Measurements from ENCODE around the gene HDAC4. TPM values are rescaled to one million over a fixed set of nuclear protein-coding genes. Genes with fewer than 3 reads are reported as not detected.

HDAC4 gene
- total RNA-seq, 2 experiments from 2014 or later, result 32.0 to 35.6 TPM

DNA sequence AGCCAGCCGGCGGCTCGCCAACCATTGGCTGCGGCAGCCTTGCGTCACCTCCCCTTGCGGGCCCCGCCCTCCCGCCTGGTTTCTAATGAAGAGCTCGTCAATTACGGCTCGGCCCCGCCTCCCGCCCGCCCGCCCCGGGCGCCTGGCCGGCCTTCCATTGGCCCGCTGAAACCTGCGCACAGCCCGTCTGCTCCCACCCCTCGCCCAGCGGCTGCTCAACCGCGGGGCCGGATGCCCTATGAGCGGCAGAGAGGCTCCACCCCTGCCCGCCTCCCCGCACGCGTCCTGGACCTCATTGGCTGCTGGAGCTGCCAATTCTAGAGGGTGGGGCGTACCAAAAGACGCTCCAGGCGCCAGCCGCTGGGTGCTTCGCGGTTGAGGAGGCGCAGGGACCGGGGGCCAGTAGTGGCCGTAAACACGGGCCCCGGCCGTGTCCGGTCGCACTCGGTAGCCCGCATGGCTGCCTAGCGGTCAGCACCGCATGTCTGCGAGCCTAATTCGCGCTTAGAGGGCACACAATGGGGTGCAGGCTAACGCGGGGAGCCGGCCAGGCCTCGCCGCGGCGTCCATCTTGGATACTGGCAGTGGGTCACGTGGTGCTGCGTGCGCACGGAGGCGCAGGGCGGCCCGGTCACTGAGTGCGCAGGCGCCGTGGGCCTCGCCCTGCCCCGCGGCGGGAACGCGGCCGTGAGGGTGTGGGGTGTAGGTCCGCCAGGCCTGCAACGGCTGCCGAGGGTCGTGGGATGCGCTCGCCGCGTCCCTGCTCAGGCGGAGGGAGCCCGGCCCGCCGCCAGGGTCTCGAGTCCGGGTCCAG is 454 bp upstream of the HDAC4 start:
- no peaks in the 10 kb centered on the region for H3K9me3 Mint-ChIP-seq
- CTCF ChIA-PET, result interaction anchor here (0.8 to 1.0 kb wide), 2 partner anchors 20 to 134 kb away, joined by 4 to 5 read pairs; no protein-coding TSS in a partner anchor
- peaks cover 41% of the 10 kb centered on the region for H3K4me1 Mint-ChIP-seq (ENCODE audit: low read depth)

DNA sequence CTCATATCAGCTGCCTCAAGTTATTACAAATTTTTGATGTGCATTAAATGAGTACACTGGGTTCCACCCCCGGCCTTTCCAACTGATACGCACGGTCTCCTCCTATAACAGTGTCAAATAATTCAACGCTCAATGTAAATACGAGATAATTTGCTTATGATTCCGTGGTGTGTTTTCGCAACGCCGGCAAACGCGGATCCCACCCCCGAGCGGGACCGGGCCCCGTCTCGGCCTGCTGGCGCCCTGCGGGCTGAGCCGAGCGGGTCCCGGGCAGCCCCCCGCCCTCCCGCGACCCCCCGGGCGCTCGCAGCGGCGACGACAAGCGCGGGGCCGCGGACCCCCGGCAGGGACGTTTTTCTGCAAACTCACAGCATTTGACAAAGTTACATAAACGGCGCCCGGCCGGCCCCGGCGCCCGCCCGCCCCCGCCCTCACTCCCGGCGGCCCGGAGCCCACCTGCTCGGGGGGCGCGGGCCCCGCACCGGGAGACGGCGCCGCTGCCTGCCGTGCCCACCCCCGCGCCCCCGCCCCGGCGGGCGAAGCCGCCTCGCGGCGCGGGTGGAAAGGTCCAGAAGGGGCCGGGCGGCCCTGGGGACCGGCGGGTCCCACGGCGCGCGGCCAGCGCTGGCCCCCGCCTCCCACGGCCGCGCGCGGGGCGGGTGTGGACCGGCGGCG is 762 bp downstream of the HDAC4 start:
- H3K4me1 Mint-ChIP-seq (ENCODE audit: low read depth), result peaks cover 41% of the 10 kb centered on the region
- peak; percentile 65 for DNase-seq
- H3K9me3 Mint-ChIP-seq, result no peaks in the 10 kb centered on the region
- H3K36me3 Mint-ChIP-seq (ENCODE audit: low read depth), result peaks cover 11% of the 10 kb centered on the region
- H3K27ac Mint-ChIP-seq, result peak overlapping the region; percentile 75
- no peaks in the 10 kb centered on the region for H3K27me3 Mint-ChIP-seq (ENCODE audit: low read depth)
- intact Hi-C loops (cut with micrococcal nuclease), result loop anchor here (2.0 to 5.0 kb wide), 5 partner anchors 73 to 737 kb away; partner anchors contain the start of gene COPS9
- CTCF ChIA-PET, result no interaction called here
- peak overlapping the region; percentile 85 for H3K4me3 Mint-ChIP-seq

More for the DNA sequence above, 454 bp upstream of the HDAC4 start:
- peak overlapping the region; percentile 95 for H3K27ac Mint-ChIP-seq
- peak overlapping the region; percentile 87 for H3K4me3 Mint-ChIP-seq
- H3K27me3 Mint-ChIP-seq (ENCODE audit: low read depth), result no peaks in the 10 kb centered on the region
- DNase-seq, result peak; percentile 99
- intact Hi-C loops (cut with micrococcal nuclease), result loop anchor here (1.0 to 5.0 kb wide), 13 partner anchors 20 to 1165 kb away; partner anchors contain the start of genes COPS9 and NDUFA10
- peaks cover 11% of the 10 kb centered on the region for H3K36me3 Mint-ChIP-seq (ENCODE audit: low read depth)

DNA sequence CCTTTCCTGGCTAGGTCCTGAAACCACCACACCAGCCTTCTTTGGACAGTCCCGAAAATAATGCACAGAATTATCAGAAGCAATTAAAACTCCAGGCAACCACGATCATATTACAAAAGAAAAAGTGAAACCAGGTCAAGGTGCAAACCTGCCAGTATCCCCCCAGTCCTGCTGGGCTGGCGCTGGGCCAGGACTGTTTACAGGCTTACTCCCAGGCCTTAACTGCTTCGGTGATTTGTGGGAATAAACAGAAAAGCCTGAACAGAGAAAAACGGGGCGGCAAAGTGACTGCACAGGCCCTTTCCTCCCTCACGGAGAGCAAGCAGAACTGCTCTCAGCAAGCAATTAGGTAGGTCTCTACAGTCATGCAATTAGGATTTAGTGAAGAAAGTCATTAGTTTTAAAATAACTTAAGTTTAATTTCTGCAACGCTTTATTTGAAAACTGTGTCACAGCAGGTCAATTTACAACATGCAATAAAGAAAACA is 1.3 kb downstream of the HDAC4 start:
- Mint-ChIP-seq H3K4me1 (ENCODE audit: low read depth) (peaks cover 45% of the 10 kb centered on the region), H3K27ac (peak overlapping the region; percentile 75), H3K27me3 (ENCODE audit: low read depth) (no peaks in the 10 kb centered on the region), H3K9me3 (no peaks in the 10 kb centered on the region), H3K4me3 (peak overlapping the region; percentile 85), H3K36me3 (ENCODE audit: low read depth) (peaks cover 13% of the 10 kb centered on the region)
- intact Hi-C loops (cut with micrococcal nuclease), result no loop called here
- CTCF ChIA-PET, result no interaction called here
- DNase-seq, result peak; percentile 38

DNA sequence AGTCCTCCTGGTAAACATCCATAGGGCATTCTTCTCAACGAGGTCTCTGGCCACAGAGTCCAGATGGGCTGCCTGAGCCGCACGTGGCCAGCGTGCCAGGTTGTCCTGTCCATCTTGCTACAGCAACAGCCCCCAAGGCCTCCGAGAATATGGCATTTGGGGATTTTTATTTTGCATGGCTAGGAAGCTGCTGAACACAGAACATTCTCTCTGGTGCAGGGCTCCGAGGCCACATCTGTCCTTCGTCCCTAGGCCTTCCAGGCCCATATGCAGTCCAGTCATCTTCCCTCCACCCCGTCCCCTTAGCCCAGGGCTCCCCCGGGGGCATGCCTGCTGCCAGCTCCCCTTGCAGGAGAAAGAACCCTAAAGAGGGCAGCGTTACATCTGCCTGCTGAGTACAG is 2.3 kb downstream of the HDAC4 start:
- DNase-seq, result peak; percentile 6
- intact Hi-C loops (cut with micrococcal nuclease), result no loop called here
- no peak overlapping the region for H3K27ac Mint-ChIP-seq
- H3K4me1 Mint-ChIP-seq (ENCODE audit: low read depth), result peaks cover 49% of the 10 kb centered on the region
- H3K27me3 Mint-ChIP-seq (ENCODE audit: low read depth), result no peaks in the 10 kb centered on the region
- H3K4me3 Mint-ChIP-seq, result peak overlapping the region; percentile 85
- CTCF ChIA-PET, result interaction anchor here (1.0 kb wide), 1 partner anchor 25 kb away, joined by 3 read pairs; no protein-coding TSS in a partner anchor
- H3K9me3 Mint-ChIP-seq, result no peaks in the 10 kb centered on the region
- H3K36me3 Mint-ChIP-seq (ENCODE audit: low read depth), result peaks cover 13% of the 10 kb centered on the region

DNA sequence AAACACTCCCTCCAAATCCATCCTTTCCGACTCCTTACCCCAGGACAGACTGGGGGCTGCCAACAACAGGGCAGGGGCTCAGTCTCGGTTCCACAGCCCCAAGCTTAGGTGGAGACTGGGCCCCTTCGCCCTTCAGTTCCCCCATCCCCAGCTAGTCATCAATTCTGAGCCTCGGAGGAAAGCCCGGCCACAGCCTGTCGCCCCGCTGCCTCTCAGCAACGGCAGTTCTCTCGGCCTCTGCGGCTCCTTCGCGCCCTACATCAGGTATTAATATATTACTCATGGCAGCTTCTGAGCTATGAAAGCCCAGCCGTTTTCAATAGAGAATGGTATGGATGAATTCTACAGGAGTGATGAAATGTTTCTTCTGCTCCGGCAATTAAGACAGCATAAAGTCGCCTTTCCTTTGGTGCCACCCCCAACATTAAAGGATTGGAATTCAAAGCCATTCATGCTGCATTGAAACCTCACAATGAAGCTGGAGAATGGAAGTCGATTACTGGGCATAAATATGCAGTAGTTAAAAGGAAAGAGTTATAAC is 2.8 kb downstream of the HDAC4 start:
- no peak overlapping the region for H3K4me3 Mint-ChIP-seq
- intact Hi-C loops (cut with micrococcal nuclease), result loop anchor here (1.0 kb wide), 1 partner anchor 131 kb away; no protein-coding TSS in a partner anchor
- H3K27ac Mint-ChIP-seq, result no peak overlapping the region
- H3K4me1 Mint-ChIP-seq (ENCODE audit: low read depth), result peaks cover 53% of the 10 kb centered on the region
- peaks cover 12% of the 10 kb centered on the region for H3K36me3 Mint-ChIP-seq (ENCODE audit: low read depth)
- H3K27me3 Mint-ChIP-seq (ENCODE audit: low read depth), result no peaks in the 10 kb centered on the region
- CTCF ChIA-PET, result interaction anchor here (1.0 kb wide), 1 partner anchor 25 kb away, joined by 3 read pairs; no protein-coding TSS in a partner anchor
- DNase-seq, result peak; percentile 4
- no peaks in the 10 kb centered on the region for H3K9me3 Mint-ChIP-seq

DNA sequence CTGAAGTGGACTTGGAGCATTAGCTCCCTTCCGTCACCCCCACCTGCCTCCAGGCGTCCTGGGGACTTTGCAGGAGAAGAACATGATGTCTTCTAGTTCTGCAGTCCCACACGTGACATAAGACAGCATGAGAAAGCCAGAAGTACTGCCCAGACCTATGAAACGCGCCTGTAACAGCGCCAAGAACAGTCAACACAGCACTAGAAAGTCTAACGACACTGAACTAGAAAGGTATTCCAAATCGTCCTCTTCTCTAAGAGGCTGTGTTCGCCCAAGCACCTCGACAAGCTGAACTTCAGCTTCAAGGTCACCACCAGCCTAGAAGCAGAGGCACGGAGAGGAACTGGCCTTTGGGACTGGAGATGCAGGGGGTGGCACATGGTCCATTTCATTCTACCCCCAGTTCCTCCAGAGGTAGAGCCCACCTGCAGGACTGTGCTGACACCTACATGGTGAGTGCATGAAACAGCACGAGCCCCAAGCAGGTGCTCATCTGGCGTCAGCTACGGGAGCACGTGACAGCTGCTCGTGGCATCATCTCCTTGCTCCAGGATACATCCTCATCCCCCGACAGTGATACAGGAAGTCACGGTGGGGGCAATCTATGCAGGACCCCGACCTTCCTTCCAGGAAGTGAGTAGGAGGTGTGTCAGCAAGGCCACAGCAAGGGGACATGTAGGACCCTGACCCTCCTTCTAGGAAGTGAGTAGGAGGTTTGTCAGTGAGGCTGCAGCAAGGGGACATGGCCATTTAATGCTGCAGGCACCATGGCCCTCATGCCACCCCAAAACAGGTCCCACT is 3.7 kb downstream of the HDAC4 start:
- H3K9me3 Mint-ChIP-seq, result no peaks in the 10 kb centered on the region
- DNase-seq, result peak; percentile 75
- H3K36me3 Mint-ChIP-seq (ENCODE audit: low read depth), result peaks cover 5% of the 10 kb centered on the region
- no peaks in the 10 kb centered on the region for H3K27me3 Mint-ChIP-seq (ENCODE audit: low read depth)
- peak overlapping the region; percentile 71 for H3K27ac Mint-ChIP-seq
- peaks cover 44% of the 10 kb centered on the region for H3K4me1 Mint-ChIP-seq (ENCODE audit: low read depth)
- CTCF ChIA-PET, result interaction anchor here (1.0 kb wide), 1 partner anchor 130 kb away, joined by 4 read pairs; no protein-coding TSS in a partner anchor
- H3K4me3 Mint-ChIP-seq, result no peak overlapping the region
- intact Hi-C loops (cut with micrococcal nuclease), result loop anchor here (1.0 kb wide), 1 partner anchor 130 kb away; no protein-coding TSS in a partner anchor

DNA sequence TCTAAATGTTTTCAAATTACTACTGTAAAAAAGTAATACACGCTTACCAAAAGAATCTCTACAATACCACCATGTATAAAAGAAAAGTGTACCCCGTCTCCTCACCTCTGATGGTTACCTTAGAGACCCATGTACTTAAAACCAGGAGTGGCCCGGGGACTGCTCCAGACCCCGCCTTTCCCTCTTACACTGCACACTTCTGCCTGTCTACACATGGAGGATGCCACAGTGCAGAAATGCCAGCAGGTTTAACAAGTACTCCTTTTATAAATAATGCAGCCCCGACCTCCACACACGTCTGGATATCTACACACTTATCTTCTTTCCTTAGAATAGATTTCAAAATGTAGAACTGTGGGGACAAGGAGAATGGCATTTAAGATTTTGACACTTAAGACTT is 5.3 kb downstream of the HDAC4 start:
- H3K36me3 Mint-ChIP-seq (ENCODE audit: low read depth), result peaks cover 2% of the 10 kb centered on the region
- H3K4me3 Mint-ChIP-seq, result no peak overlapping the region
- intact Hi-C loops (cut with micrococcal nuclease), result no loop called here
- CTCF ChIA-PET, result interaction anchor here (1.5 kb wide), 1 partner anchor 128 kb away, joined by 3 read pairs; no protein-coding TSS in a partner anchor
- no peaks in the 10 kb centered on the region for H3K9me3 Mint-ChIP-seq
- peaks cover 45% of the 10 kb centered on the region for H3K4me1 Mint-ChIP-seq (ENCODE audit: low read depth)
- no peak overlapping the region for H3K27ac Mint-ChIP-seq
- no peaks in the 10 kb centered on the region for H3K27me3 Mint-ChIP-seq (ENCODE audit: low read depth)
- DNase-seq, result peak; percentile 2

DNA sequence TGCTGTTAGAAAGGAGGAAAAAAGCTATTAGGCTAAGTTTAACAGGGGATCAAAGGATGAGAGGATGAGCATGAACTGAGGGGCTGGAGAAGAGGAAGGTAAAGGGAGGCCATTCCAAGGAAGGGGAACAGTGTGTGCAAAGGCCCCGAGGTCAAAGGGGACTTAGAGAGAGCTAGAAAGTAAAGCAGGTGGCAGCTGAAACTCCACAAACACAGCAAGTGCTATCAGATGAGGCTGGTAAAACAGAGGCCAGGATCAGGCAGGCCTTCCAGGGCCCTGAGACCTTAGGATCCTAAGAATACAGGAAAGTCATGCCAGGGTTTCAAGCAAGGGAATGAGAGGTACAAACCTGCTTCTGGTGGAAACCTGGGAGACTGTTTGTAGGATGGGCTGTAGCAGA is 5.8 kb downstream of the HDAC4 start:
- DNase-seq, result peak; percentile 0
- Mint-ChIP-seq H3K36me3 (ENCODE audit: low read depth) (peaks cover 5% of the 10 kb centered on the region), H3K4me3 (no peak overlapping the region), H3K27ac (no peak overlapping the region), H3K27me3 (ENCODE audit: low read depth) (no peaks in the 10 kb centered on the region), H3K4me1 (ENCODE audit: low read depth) (peaks cover 45% of the 10 kb centered on the region), H3K9me3 (no peaks in the 10 kb centered on the region)
- CTCF ChIA-PET, result interaction anchor here (1.5 kb wide), 1 partner anchor 127 kb away, joined by 3 read pairs; no protein-coding TSS in a partner anchor
- intact Hi-C loops (cut with micrococcal nuclease), result no loop called here

DNA sequence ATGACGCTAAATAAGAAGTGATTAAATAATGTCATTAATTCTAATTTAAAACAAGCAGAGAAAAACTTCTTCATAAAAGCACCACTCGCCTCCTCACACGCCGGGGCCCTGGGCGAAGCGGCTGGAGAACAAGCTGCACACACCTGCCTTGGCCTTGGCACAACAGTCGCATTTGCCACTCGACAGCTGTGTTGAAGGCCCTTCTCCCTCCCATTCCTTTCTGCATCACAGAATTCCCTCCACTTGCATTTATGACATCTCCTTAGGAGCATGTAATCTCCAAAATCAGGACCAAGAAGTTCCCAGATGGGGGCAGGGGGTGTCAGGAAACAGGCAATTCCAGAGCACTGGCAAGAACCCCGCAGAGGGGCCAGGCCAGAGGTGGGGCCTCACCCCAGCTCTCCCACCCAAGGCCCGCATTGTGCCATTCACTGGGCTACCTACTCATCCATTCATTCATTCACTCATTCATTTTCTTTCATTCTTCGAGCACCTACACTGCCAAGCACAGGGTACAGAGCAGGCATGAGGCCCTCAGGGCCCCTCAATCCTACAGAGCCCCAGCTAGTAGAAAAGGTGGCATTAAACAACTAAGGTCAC is 6.4 kb downstream of the HDAC4 start:
- H3K9me3 Mint-ChIP-seq, result no peaks in the 10 kb centered on the region
- intact Hi-C loops (cut with micrococcal nuclease), result no loop called here
- no peaks in the 10 kb centered on the region for H3K27me3 Mint-ChIP-seq (ENCODE audit: low read depth)
- no peak overlapping the region for H3K27ac Mint-ChIP-seq
- peak; percentile 2 for DNase-seq
- no peak overlapping the region for H3K4me3 Mint-ChIP-seq
- H3K36me3 Mint-ChIP-seq (ENCODE audit: low read depth), result peaks cover 8% of the 10 kb centered on the region
- CTCF ChIA-PET, result interaction anchor here (1.5 kb wide), 1 partner anchor 127 kb away, joined by 3 read pairs; no protein-coding TSS in a partner anchor
- peaks cover 43% of the 10 kb centered on the region for H3K4me1 Mint-ChIP-seq (ENCODE audit: low read depth)

DNA sequence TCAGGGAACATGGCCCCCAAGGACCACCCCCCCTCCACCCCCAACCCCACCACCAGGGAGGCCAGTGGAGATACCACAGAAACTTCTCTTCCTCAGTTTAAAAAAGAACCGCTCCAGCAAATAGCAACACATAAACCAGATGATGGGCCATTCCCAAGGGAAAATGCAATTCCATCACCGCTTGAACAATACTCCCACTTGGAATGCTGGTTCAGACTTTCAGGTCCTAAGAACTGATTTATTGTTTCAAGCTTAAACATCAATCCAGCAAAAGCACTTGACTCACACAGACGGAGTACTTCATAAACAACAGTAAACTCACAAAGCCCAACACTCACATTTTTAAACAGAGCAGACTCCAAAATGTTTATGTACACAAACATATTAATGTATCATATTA is 6.9 kb downstream of the HDAC4 start:
- H3K36me3 Mint-ChIP-seq (ENCODE audit: low read depth), result peaks cover 11% of the 10 kb centered on the region
- no peak for DNase-seq
- H3K4me3 Mint-ChIP-seq, result no peak overlapping the region
- H3K4me1 Mint-ChIP-seq (ENCODE audit: low read depth), result peaks cover 39% of the 10 kb centered on the region
- H3K27ac Mint-ChIP-seq, result no peak overlapping the region
- H3K9me3 Mint-ChIP-seq, result no peaks in the 10 kb centered on the region
- CTCF ChIA-PET, result no interaction called here
- intact Hi-C loops (cut with micrococcal nuclease), result no loop called here
- H3K27me3 Mint-ChIP-seq (ENCODE audit: low read depth), result no peaks in the 10 kb centered on the region

DNA sequence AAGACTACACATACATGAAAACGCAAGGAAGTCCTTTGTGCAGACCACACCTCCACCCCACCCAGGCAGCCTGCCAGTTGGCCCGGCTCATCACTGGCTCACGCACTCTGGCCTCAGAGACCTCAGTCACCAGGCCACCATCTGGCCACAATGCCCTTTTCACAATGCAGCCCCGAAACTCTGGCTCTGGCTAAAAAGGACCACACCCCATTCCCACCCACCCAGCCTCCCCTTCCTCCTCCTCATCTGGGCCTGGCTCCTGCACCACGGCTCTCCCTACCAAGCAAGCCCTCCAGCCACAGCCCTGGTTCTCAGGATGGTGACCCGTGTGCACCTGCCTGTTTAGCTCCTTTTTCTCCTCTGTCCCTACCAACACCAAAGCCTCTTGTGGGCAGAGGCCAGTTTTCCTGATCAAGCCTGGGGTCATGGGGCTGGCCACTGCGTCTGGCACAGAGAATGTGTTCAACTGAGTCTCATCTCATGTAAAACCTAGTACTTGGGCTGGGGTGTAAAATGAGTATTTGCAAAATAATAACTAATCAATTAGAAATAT is 7.4 kb downstream of the HDAC4 start:
- intact Hi-C loops (cut with micrococcal nuclease), result no loop called here
- peak; percentile 2 for DNase-seq
- CTCF ChIA-PET, result interaction anchor here (1.2 kb wide), 1 partner anchor 126 kb away, joined by 3 read pairs; no protein-coding TSS in a partner anchor
- Mint-ChIP-seq H3K27ac (no peak overlapping the region), H3K36me3 (ENCODE audit: low read depth) (peaks cover 11% of the 10 kb centered on the region), H3K9me3 (no peaks in the 10 kb centered on the region), H3K4me3 (no peak overlapping the region), H3K4me1 (ENCODE audit: low read depth) (peaks cover 34% of the 10 kb centered on the region), H3K27me3 (ENCODE audit: low read depth) (no peaks in the 10 kb centered on the region)
